ENCODE results near the gene GNAI3.

The GNAI3 gene

DNA sequence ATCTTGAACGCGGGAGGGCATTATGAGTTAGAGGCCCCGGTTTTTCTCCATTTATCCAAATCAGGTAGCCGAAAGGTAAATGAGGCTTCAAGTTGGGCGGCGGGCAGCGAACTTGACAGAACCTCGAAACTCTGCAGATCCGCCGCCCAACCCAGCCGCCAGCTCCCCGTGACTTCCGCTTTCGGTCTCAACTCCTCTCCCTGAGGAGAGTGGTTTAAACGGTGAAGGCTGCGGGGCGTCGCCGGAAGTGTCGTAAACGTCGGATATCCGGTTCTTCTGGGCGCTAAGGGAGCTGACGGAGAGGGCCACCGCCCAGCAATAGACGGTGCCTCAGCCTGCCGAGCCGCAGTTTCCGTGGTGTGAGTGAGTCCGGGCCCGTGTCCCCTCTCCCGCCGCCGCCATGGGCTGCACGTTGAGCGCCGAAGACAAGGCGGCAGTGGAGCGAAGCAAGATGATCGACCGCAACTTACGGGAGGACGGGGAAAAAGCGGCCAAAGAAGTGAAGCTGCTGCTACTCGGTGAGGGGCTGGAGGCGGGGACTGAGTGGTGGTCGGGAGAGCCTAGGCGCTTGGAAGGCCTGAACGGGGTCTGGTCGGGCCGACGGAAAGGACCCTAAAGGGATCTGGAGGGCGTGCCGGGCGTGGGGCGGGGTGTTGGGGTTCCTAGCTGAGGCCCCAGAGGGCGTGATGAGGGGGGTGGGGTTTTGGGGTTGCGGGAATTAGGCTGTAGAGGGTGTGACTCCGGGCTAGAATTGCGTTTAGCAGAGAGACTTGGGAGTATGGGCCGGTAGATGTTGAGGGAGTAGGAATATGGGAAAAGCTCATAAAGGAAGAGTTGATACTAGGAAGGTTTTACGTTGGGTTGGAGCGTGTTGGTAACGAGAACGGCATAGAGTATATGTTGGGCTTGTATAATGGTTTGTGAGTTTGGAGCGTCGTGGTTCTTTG lies at the start of gene GNAI3:
Gene GNAI3, plus strand, starts transcription at position 295 of the 947 bp plus-strand sequence. Its CDS starts 106 bp downstream, at position 401.
- DNase-seq (ENCODE audit: low read depth, low spot score) = peak; percentile 95

GRCh38 chr1:109499081-109499480 lies 49.3 kb upstream of the GNAI3 start:
- no peak for DNase-seq (ENCODE audit: low read depth, low spot score)

DNA sequence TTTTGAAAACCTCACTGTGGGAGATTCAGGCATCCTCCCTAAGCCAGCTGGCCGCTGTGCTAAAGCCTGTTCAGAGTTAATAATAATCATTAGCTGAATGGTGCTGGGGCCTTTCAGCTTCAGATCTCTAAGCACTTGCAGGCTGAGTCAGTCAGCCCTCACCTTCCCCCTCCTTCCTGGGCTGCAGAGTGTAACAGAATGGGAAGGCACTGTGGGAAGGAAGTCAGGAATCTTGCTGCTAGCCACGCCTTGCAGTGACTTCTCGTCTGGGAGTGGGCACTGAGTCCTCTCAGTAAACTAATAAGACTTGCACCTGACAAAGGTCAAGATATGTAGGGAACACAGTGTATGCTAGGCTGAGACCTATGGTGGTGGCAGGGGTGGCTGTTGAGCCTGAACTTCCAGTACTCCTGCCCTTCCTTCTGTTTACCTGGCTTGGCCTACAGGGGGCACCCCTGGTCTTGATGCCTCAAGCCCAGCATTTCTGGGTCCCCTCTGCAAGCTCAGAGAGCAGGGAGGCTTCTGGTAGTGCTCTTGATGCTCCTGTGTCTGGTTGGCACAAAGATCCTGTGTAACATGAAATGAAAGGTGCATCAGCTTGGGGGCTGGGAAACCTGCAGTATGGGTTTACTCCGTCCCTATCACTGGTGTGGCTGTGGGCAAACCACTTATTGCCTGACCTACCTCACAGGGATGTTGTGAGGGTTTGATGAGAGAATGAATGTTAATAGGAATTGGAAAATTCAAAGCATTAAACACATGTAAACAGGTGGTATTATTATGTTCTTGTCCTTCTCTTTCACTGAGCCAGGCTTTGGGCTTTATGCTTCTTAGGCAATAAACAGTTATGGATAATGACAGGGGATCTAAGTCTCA lies 48.5 kb upstream of the GNAI3 start:
- DNase-seq (ENCODE audit: low read depth, low spot score) = no peak

GRCh38 chr1:109500941-109501381 lies 47.5 kb upstream of the GNAI3 start:
- DNase-seq (ENCODE audit: low read depth, low spot score) = no peak

GRCh38 chr1:109501644-109502363 lies 46.6 kb upstream of the GNAI3 start:
- DNase-seq (ENCODE audit: low read depth, low spot score) = no peak

- DNase-seq (ENCODE audit: low read depth, low spot score) = no peak
Observed at GRCh38 chr1:109502364-109502851, 46.0 kb upstream of the GNAI3 start.

DNA sequence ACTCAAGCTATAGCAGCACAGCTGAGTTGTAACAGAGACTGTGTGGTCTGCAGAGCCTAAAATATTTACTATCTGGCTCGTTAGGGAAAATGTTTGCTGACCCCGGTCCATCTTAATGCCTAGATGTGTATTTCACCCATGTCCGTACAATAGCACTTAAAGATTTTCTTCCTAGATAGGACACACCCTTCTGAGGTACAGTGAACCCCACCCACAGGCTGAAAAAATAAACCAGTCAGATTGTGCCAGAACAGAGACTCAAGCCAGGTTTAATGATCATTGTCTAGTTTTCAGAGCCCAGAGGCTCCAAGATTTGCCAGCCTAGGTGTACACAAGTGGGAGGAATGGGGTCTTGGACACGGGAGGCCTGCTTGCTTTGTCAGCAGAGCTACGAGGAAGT lies 44.5 kb upstream of the GNAI3 start:
- DNase-seq (ENCODE audit: low read depth, low spot score) = no peak

DNA sequence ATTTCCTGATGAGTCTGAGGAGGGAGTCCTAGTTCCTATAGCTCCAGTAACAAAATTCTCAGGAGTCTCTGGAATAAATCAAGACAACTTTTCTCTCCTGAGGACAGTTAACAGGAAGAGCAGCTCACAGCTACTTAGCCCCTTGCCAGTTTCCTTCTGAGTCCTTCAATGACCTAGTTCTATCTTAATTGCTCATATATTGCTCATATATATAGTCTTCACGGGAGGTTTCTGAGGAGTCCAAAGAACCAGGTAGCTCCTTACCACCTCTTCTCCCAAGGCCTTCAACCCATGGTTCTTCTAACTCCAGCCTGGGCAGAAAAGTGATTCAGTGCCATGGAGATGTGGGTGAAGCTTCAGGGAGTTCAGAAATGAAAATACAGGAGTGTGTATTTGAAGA lies 43.4 kb upstream of the GNAI3 start:
- no peak for DNase-seq (ENCODE audit: low read depth, low spot score)

GRCh38 chr1:109508001-109508872 lies 40.2 kb upstream of the GNAI3 start:
- DNase-seq (ENCODE audit: low read depth, low spot score) = no peak

GRCh38 chr1:109508873-109509175 lies 39.6 kb upstream of the GNAI3 start:
- no peak for DNase-seq (ENCODE audit: low read depth, low spot score)

GRCh38 chr1:109509176-109510134 lies 39.0 kb upstream of the GNAI3 start, which contains the start of gene AMIGO1:
TSS of gene AMIGO1 (minus strand) at chr1:109509727. CDS start at chr1:109508912, 815 bp downstream.
- DNase-seq (ENCODE audit: low read depth, low spot score) = peak; percentile 23

DNA sequence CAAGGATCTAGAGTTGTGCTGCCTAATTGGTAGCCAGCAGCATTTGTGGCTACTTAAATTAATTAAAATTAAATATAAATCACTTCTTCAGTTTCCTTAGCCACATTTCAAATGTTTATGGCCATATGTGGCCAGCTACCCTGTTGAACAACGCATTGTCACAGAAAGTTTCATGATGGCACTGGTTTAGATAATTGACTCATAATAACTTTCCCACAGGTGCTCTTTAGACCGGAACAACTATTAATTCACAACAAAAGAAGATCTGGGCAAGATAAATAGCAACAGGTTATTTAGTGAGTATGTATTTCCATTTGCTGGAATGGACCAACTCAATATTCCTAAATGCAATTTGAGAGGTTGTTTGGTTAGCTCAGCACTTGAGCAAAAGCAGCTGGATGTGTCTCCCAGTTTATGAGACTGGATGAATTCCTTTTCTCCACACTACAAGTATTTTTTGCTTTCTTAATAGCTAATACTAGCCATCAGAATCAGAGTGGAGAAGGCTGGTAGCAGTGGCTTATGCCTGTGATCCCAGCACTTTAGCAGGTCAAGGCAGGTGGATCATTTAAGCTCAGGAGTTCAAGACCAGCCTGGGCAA lies 35.2 kb upstream of the GNAI3 start:
- DNase-seq (ENCODE audit: low read depth, low spot score) = no peak

- no peak for DNase-seq (ENCODE audit: low read depth, low spot score)
Observed at GRCh38 chr1:109514846-109515245, 33.6 kb upstream of the GNAI3 start.

DNA sequence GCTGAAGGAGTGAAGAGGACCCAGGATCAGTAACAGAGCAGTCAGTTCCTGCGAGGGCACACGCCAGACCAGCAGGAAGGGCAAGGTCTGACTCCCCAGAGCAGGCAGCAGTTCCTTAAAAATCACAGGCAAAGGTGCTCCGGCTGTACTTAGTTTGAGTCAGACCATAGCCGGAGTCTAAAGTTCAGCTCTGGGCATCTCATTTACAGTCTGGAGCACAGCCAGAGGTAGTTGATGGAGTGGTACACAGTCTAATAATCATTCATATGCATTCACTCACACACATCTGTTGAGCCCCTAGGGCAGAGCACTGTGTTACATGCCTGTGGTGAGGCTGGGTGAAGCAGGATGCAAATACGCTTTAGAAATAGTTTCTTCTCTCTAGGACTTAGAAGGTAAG lies 31.5 kb upstream of the GNAI3 start:
- no peak for DNase-seq (ENCODE audit: low read depth, low spot score)

GRCh38 chr1:109517337-109517736 lies 31.1 kb upstream of the GNAI3 start:
- no peak for DNase-seq (ENCODE audit: low read depth, low spot score)

- DNase-seq (ENCODE audit: low read depth, low spot score) = no peak
Observed at GRCh38 chr1:109521002-109521951, 27.1 kb upstream of the GNAI3 start.

DNA sequence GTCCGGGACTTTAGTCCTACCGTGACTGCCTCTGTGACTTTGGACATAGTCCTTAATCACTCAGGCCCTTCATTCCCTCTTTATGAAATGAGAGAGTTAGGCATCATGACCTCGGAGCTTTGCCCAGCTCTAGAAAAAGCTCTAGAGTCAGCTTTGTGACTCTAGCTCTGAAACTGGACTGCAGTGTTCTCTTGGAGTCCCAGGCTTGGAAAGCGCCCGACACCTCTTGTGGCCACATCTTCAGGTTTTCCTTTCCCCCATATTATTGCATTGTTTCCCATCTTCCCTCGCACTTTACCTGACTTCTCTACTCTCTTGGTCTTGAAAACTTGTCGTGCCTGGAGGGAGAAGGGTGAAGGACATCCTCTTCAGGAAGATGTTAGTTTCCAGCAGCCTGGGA lies 26.4 kb upstream of the GNAI3 start:
- DNase-seq (ENCODE audit: low read depth, low spot score) = no peak

DNA sequence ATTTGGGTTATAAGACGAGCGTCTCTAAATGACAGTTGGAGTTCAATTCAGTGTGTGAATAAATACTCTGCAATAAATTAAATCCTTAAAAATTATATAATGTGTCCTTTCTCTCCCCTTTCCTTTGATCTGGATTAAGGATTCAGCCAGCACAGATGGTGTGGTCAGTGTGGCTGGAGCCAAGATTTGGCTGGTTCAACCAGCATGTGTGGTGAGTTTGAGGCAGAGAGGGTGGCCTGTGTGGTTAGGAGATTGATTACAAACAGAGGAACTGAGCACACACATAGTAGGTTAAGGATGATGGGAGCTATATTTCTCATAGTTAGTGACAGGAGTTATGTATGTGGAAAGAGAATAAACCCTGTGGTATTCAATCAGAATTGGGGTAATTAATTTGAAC lies 24.7 kb upstream of the GNAI3 start:
- DNase-seq (ENCODE audit: low read depth, low spot score) = no peak

Data from activated CD4-positive, CD25-positive, alpha-beta regulatory T cell treated with anti-CD3 and anti-CD28 coated beads, Interleukin-2, amount 50 U/mL, for 16 hours (primary cell).